Measurements from ENCODE around the gene ILKAP. TPM values are rescaled to one million over a fixed set of nuclear protein-coding genes. Genes with fewer than 3 reads are reported as not detected.
A peak's percentile ranks its signal among the peaks of the same experiment; 100 is the strongest.

ILKAP gene
- total RNA-seq, 1 experiment from 2014 or later = 49.9 TPM

DNA sequence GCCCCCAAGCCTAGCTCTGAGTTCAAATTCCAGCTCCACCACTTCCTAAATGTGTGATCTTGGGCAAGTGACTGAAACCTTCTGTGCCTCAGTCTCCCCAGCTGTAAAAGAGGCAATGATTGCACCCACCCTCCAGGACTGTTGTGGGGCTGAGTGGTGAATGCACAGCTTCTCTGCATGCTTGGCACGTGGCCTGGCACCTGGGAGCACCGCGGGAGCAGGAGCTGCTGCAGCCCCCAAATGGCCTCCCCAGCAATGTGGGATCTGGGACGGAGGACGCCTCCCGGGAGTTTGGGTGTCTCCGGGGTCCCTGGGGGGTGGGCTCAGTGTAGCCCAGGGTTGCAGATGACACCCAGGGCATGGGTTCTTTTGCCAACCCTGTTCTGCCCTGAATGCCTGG lies 63.5 kb downstream of the ILKAP start:
- in situ Hi-C loops (cut with HindIII; ENCODE audit: low pct_unique_long_range_greater_than_20kb, low sequenced_read_pairs) = no loop called here

DNA sequence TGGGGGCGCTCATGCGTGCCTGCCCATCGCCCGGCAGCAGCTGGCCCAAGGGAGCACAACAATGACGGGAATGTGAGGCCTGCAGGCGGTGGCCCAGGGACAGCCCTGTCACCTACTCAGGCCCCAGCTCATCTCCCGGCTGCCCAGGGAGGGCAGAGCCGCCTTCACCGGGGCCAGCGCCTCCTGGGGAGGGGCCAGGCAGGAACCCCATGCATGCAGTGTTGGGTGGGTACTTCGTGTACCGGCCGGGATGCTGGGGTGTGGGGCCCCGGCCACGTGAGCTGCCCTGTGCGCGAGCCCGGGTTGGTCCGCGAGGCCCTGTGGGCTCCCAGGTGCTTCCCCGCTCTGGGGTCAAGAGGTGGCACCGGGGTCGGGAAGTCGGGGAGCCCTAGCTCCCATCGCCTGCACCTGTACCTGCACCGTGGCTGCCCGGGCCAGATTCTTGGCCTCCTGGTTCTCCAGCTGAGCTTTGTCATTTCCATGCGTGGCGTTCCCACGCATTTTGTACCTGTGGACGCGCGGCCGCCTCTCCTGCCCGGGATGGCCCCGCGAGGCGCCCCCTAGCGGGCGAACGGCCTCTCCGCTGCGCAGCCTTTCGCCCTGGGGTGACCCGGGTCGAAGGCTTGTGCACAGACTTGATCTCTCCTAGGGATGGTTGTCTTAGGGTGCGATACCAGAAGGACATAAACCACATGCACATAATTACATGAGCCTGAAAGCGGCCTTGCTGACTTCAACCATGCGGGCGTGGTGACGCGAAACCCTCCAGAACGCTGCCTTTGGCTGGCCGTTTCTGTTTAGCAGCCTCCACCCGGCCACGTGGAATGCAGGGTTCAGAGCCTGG lies 64.1 kb downstream of the ILKAP start:
- POLR2A ChIA-PET = no interaction called here
- intact Hi-C loops (cut with micrococcal nuclease; ENCODE audit: unreplicated experiment) = no loop called here
- H3K4me1 ChIP-seq (ENCODE audit: control insufficient read depth, insufficient read depth, low read length) = peaks cover 35% of the 10 kb centered on the region
- CTCF ChIA-PET = no interaction called here
- in situ Hi-C loops (cut with HindIII; ENCODE audit: low pct_unique_long_range_greater_than_20kb, low sequenced_read_pairs) = no loop called here
- no peaks in the 10 kb centered on the region for H3K9me3 ChIP-seq (ENCODE audit: control insufficient read depth, insufficient read depth, low read depth, low read length)
- DNase-seq (ENCODE audit: low read depth, low spot score) (no peak), ATAC-seq (no peak)
- H3K36me3 ChIP-seq (ENCODE audit: control insufficient read depth, insufficient read depth, low read length) = no peaks in the 10 kb centered on the region
- no peaks in the 10 kb centered on the region for H3K27me3 ChIP-seq (ENCODE audit: control insufficient read depth, insufficient read depth, low read length)
- no TSS peak for BruUV-seq (replicated peaks)
- no peak overlapping the region for H3K4me3 ChIP-seq (ENCODE audit: low read depth in 2 of 2, low read length in 2 of 2)
- TF ChIP-seq TCF7L2 (IDR thresholded peaks at IDR 0.05; ENCODE audit: low read depth, low read length) = no peak
- no peak for TF ChIP-seq SIN3A (IDR thresholded peaks at IDR 0.05; ENCODE audit: borderline replicate concordance, insufficient read depth, low read depth, low read length)
- TF ChIP-seq, protein P1, sequence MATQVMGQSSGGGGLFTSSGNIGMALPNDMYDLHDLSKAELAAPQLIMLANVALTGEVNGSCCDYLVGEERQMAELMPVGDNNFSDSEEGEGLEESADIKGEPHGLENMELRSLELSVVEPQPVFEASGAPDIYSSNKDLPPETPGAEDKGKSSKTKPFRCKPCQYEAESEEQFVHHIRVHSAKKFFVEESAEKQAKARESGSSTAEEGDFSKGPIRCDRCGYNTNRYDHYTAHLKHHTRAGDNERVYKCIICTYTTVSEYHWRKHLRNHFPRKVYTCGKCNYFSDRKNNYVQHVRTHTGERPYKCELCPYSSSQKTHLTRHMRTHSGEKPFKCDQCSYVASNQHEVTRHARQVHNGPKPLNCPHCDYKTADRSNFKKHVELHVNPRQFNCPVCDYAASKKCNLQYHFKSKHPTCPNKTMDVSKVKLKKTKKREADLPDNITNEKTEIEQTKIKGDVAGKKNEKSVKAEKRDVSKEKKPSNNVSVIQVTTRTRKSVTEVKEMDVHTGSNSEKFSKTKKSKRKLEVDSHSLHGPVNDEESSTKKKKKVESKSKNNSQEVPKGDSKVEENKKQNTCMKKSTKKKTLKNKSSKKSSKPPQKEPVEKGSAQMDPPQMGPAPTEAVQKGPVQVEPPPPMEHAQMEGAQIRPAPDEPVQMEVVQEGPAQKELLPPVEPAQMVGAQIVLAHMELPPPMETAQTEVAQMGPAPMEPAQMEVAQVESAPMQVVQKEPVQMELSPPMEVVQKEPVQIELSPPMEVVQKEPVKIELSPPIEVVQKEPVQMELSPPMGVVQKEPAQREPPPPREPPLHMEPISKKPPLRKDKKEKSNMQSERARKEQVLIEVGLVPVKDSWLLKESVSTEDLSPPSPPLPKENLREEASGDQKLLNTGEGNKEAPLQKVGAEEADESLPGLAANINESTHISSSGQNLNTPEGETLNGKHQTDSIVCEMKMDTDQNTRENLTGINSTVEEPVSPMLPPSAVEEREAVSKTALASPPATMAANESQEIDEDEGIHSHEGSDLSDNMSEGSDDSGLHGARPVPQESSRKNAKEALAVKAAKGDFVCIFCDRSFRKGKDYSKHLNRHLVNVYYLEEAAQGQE (IDR thresholded peaks at IDR 0.05; ENCODE audit: insufficient read depth in 1 of 2, low read depth in 2 of 2, low read length in 1 of 2) = no peak
- no peak for TF ChIP-seq POLR2AphosphoS5 (IDR thresholded peaks at IDR 0.05; ENCODE audit: low read depth, low read length)
- TF ChIP-seq, protein P2, sequence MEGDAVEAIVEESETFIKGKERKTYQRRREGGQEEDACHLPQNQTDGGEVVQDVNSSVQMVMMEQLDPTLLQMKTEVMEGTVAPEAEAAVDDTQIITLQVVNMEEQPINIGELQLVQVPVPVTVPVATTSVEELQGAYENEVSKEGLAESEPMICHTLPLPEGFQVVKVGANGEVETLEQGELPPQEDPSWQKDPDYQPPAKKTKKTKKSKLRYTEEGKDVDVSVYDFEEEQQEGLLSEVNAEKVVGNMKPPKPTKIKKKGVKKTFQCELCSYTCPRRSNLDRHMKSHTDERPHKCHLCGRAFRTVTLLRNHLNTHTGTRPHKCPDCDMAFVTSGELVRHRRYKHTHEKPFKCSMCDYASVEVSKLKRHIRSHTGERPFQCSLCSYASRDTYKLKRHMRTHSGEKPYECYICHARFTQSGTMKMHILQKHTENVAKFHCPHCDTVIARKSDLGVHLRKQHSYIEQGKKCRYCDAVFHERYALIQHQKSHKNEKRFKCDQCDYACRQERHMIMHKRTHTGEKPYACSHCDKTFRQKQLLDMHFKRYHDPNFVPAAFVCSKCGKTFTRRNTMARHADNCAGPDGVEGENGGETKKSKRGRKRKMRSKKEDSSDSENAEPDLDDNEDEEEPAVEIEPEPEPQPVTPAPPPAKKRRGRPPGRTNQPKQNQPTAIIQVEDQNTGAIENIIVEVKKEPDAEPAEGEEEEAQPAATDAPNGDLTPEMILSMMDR (IDR thresholded peaks at IDR 0.05) = peak; percentile 89
- no peak overlapping the region for H3K27ac ChIP-seq (ENCODE audit: low read length)

More for the DNA sequence above, 63.5 kb downstream of the ILKAP start:
- BruUV-seq (replicated peaks) = no TSS peak
- Histone ChIP-seq H3K36me3 (ENCODE audit: control insufficient read depth, insufficient read depth, low read length) (no peaks in the 10 kb centered on the region), H3K4me1 (ENCODE audit: control insufficient read depth, insufficient read depth, low read length) (peaks cover 35% of the 10 kb centered on the region), H3K9me3 (ENCODE audit: control insufficient read depth, insufficient read depth, low read depth, low read length) (no peaks in the 10 kb centered on the region), H3K4me3 (ENCODE audit: low read depth in 2 of 2, low read length in 2 of 2) (no peak overlapping the region), H3K27me3 (ENCODE audit: control insufficient read depth, insufficient read depth, low read length) (no peaks in the 10 kb centered on the region), H3K27ac (ENCODE audit: low read length) (no peak overlapping the region)
- intact Hi-C loops (cut with micrococcal nuclease; ENCODE audit: unreplicated experiment) = no loop called here
- no peak for TF ChIP-seq SIN3A (IDR thresholded peaks at IDR 0.05; ENCODE audit: borderline replicate concordance, insufficient read depth, low read depth, low read length)
- TF ChIP-seq, protein P2 (IDR thresholded peaks at IDR 0.05) = no peak
- TF ChIP-seq TCF7L2 (IDR thresholded peaks at IDR 0.05; ENCODE audit: low read depth, low read length) = no peak
- TF ChIP-seq, protein P1 (IDR thresholded peaks at IDR 0.05; ENCODE audit: insufficient read depth in 1 of 2, low read depth in 2 of 2, low read length in 1 of 2) = no peak
- TF ChIP-seq POLR2AphosphoS5 (IDR thresholded peaks at IDR 0.05; ENCODE audit: low read depth, low read length) = no peak
- CTCF ChIA-PET = no interaction called here
- ATAC-seq (no peak), DNase-seq (ENCODE audit: low read depth, low spot score) (no peak)
- POLR2A ChIA-PET = no interaction called here

Data from Panc1 (cell line).